Loucy (cell line): ENCODE results near the gene BEST1.

Source experiments
- EZH2phosphoT487 ChIP-seq: fragments of 200-600 bp; IDR thresholded peaks from 2 replicates; pipeline ENCODE4 v1.6.1; 2018; ENCODE audit warnings: antibody characterized with exemption, mild to moderate bottlenecking, moderate library complexity, borderline replicate concordance
- TF ChIP-seq, protein P1 (sequence below): fragments of 200-600 bp; sonication (generic); conservative IDR thresholded peaks from 2 replicates; pipeline ENCODE4 v1.5.1; 2014; ENCODE audit warnings: mild to moderate bottlenecking, antibody characterized with exemption, low read length

DNA sequence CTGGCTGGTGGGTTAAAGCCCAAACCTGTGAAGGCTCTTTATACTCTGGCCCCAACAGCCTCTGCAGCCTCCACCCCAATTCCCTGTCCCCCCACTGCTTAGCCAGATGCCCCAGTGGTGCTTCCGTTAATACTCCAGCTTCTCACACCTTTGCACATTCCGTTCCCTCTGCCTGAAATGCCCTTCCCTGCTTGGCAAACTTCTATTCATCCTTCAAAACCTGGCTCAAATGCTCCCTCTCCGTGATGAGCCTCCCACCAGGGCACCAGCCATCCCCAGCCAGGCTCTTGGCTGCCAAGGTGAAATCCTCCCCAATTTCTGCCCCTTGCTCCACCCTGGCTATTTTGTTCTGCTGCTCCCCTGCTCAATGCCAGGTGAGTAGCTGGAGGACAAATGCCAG is 46.3 kb upstream of the BEST1 start:
- TF ChIP-seq, protein P1, sequence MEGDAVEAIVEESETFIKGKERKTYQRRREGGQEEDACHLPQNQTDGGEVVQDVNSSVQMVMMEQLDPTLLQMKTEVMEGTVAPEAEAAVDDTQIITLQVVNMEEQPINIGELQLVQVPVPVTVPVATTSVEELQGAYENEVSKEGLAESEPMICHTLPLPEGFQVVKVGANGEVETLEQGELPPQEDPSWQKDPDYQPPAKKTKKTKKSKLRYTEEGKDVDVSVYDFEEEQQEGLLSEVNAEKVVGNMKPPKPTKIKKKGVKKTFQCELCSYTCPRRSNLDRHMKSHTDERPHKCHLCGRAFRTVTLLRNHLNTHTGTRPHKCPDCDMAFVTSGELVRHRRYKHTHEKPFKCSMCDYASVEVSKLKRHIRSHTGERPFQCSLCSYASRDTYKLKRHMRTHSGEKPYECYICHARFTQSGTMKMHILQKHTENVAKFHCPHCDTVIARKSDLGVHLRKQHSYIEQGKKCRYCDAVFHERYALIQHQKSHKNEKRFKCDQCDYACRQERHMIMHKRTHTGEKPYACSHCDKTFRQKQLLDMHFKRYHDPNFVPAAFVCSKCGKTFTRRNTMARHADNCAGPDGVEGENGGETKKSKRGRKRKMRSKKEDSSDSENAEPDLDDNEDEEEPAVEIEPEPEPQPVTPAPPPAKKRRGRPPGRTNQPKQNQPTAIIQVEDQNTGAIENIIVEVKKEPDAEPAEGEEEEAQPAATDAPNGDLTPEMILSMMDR, result no peak
- no peak for TF ChIP-seq EZH2phosphoT487
